A673 (cell line): ENCODE data around the gene SMU1.

ENCODE experiments used
- CTCF ChIP-seq: fragments of 300-800, 200-600 bp; sonication (generic); conservative IDR thresholded peaks from 2 replicates; pipeline ENCODE4 v1.5.1; 2017; ENCODE audit warnings: low read depth, mild to moderate bottlenecking, antibody characterized with exemption, low read length, moderate library complexity, mixed read lengths
- EZH2 ChIP-seq: fragments of 200-600 bp; sonication (generic); IDR thresholded peaks from 2 replicates; pipeline ENCODE4 v1.6.1; 2017; ENCODE audit warnings: borderline replicate concordance, low read depth, mild to moderate bottlenecking, mixed read lengths, antibody characterized with exemption, low read length; ENCODE audit not compliant: poor library complexity, severe bottlenecking

- TF ChIP-seq CTCF (no peak), EZH2 (no peak)
Measured at GRCh38 chr9:33103501-33104281, 27.2 kb upstream of the SMU1 start.
